Upper lobe of right lung (tissue), 1 donor: ENCODE measurements around the gene CD79A. TPM values are rescaled to one million over a fixed set of nuclear protein-coding genes. Genes with fewer than 3 reads are reported as not detected.

Experiments used
- ATAC-seq: fragments of 200-7000 bp; cut with Tn5 transposase; one replicate; pipeline ENCODE4 v1.9.1; 2020; ENCODE audit warnings: mild to moderate bottlenecking, moderate library complexity
- DNase-seq: peaks from one replicate; pipeline ENCODE4 v3.0.0-alpha.2; 2020
- H3K27ac ChIP-seq: fragments of 200-600 bp; one replicate; pipeline ENCODE4 v1.8.0; 2022
- H3K27me3 ChIP-seq: fragments of 200-600 bp; one replicate; pipeline ENCODE4 v1.8.0; 2022; ENCODE audit warnings: mild to moderate bottlenecking
- H3K36me3 ChIP-seq: fragments of 200-600 bp; one replicate; pipeline ENCODE4 v1.8.0; 2022
- H3K4me1 ChIP-seq: fragments of 200-600 bp; one replicate; pipeline ENCODE4 v1.8.0; 2022
- H3K4me3 ChIP-seq: fragments of 200-600 bp; one replicate; pipeline ENCODE4 v1.8.0; 2022; ENCODE audit warnings: mild to moderate bottlenecking
- H3K9me3 ChIP-seq: fragments of 200-600 bp; one replicate; pipeline ENCODE4 v1.8.0; 2022
- intact Hi-C: fragments of 100-400 bp; cut with DNase I; formaldehyde crosslinking; loops from one replicate; pipeline ENCODE4 v1.11.0; 2022
- total RNA-seq: library from RNA; stranded (reverse); fragmentation: NEBNext Ultra II Directional; extraction: Animal tissue kit (Norgen Biotek cat#: 25700); gene quantifications from one replicate; pipeline ENCODE4 v1.2.1, GENCODE V29; 2021
- TF ChIP-seq, protein P1 (sequence below): fragments of 200-600 bp; IDR thresholded peaks from one replicate; pipeline ENCODE4 v1.8.0; 2022; ENCODE audit warnings: antibody characterized with exemption
- donor health status: DM: no; HTN: yes; CAD: no; lungs with severe emphysema.

CD79A gene
- total RNA-seq, 1 donor from 2014 or later, result 1.4 TPM

DNA sequence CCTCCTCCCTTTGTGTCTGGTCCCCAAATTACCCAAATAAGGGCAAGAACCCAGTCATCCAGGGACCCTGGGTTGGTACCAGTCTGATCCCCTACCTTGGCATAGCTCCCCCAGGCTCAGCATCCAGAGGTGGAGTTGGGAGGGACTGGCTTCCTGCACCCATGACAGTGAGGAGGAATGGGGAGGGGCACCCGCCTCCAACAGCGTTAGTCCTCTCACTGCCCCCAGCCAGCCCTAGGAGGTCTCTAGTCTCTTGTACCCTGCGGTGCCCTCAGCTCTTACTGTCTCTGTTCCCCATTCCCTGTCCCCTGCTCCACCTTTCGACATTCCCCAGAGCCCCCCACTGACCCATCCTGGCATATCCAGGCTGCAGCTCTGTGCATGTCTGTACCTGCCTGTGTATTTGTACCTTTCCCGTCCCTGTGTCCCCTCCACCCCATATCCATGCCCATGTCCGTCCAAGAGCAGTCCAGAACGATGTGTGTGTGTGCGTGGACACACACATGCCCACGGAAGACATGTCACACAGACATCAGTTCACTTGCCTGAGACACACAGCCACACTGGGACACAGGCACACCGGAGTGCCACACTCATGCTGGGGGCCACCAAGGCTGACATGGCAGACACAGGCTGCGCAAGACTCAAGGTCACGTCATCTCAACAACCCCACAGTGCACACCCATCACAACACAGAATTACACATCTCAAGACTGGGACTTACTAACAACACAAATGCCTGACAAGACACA, 33.3 kb downstream of the CD79A start:
- ATAC-seq (no peak), DNase-seq (no peak)
- Histone ChIP-seq H3K4me1 (no peaks in the 10 kb centered on the region), H3K27ac (no peak overlapping the region), H3K27me3 (peaks cover 26% of the 10 kb centered on the region), H3K9me3 (no peaks in the 10 kb centered on the region), H3K36me3 (peaks cover 21% of the 10 kb centered on the region), H3K4me3 (no peak overlapping the region)
- TF ChIP-seq, protein P1, sequence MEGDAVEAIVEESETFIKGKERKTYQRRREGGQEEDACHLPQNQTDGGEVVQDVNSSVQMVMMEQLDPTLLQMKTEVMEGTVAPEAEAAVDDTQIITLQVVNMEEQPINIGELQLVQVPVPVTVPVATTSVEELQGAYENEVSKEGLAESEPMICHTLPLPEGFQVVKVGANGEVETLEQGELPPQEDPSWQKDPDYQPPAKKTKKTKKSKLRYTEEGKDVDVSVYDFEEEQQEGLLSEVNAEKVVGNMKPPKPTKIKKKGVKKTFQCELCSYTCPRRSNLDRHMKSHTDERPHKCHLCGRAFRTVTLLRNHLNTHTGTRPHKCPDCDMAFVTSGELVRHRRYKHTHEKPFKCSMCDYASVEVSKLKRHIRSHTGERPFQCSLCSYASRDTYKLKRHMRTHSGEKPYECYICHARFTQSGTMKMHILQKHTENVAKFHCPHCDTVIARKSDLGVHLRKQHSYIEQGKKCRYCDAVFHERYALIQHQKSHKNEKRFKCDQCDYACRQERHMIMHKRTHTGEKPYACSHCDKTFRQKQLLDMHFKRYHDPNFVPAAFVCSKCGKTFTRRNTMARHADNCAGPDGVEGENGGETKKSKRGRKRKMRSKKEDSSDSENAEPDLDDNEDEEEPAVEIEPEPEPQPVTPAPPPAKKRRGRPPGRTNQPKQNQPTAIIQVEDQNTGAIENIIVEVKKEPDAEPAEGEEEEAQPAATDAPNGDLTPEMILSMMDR, result no peak
- intact Hi-C loops, result no loop called here

DNA sequence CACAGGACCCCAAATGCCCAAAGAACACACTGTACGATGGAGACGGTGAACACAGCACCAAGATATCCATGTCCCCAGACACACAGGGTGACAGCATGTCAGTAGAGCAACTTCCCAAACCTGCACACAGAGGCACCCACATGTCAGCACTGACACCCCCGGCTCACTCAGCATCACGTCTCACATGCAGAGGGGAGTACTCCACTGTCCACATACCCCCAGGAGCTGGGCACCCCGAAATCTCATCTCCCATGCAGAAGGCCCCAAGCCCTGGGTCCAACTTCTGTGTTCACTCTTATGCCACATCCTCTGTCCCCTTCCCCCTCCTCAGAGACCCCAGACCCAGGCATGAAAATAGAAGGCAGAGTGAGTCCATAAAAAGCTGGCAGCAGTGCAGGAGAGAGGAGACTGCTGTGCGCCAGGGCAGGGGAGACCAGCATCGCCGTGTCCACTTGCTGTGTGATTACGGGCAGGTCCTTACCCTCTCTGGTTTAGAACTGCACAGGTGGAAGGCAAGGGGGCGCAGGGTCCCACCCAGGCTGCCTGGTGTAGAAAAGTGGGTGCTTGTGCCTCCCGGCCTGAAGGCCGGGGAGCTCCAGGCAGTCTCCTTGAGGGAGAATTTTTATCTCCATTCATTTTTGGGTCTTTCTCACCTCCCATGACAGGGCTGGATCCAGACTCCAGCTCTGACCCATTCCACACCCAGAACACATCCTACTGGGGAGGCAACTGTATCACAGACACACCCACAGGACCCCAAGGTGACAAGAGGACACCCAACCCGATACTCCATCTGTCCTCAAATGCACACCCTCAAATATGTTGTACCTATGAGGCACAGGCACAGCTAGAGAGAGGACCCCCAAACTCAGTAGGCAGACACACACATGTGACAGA, 34.2 kb downstream of the CD79A start:
- peaks cover 13% of the 10 kb centered on the region for H3K36me3 ChIP-seq
- no peak for ATAC-seq

DNA sequence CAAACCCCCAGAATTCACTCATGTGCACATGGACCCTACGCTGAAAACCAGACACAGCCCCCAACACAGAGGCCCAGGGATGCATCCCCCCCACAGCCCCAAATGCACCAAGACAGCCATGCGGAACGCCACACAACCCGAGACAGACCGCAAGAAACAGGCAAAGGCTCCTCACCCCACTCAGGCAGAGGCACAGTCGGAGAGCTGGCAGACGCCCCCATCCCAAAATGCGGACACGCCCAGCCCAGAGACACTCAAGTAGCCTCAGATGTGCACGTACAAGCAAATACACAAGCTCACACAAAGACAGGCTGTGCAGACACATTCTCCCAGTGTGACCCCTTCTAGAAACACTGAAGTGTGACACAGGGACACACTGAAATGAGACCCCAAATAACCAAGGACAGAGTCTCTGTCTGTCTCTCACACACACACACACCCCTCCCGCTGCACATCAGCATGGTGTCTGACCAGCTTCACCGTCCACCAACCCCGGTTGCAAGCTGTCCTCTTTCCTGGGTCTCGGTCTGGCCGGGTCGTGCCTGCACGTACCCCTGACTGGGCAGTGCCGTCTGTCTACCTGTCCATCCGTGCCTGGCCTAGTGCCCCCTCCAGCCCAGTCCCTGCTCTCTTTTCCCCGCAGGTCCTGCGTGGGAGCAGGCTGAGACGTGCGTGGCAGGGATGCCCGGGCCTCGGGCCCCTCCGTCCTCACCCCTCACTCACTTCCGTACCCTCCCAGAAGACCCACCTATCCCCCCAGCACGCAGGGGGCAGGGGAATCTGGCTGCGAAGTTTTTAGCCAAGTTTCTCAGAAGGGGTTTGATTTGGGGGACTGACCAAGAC, 35.0 kb downstream of the CD79A start:
- Histone ChIP-seq H3K36me3 (peaks cover 4% of the 10 kb centered on the region), H3K27ac (no peak overlapping the region), H3K9me3 (no peaks in the 10 kb centered on the region), H3K4me3 (no peak overlapping the region), H3K27me3 (peaks cover 41% of the 10 kb centered on the region), H3K4me1 (no peaks in the 10 kb centered on the region)
- TF ChIP-seq, protein P1, result no peak
- intact Hi-C loops, result no loop called here
- ATAC-seq (no peak), DNase-seq (no peak)

More for the DNA sequence above, 34.2 kb downstream of the CD79A start:
- Histone ChIP-seq H3K4me3 (no peak overlapping the region), H3K4me1 (no peaks in the 10 kb centered on the region), H3K9me3 (no peaks in the 10 kb centered on the region), H3K27me3 (peaks cover 34% of the 10 kb centered on the region), H3K27ac (no peak overlapping the region)
- intact Hi-C loops, result no loop called here
- DNase-seq, result no peak
- TF ChIP-seq, protein P1, result no peak

DNA sequence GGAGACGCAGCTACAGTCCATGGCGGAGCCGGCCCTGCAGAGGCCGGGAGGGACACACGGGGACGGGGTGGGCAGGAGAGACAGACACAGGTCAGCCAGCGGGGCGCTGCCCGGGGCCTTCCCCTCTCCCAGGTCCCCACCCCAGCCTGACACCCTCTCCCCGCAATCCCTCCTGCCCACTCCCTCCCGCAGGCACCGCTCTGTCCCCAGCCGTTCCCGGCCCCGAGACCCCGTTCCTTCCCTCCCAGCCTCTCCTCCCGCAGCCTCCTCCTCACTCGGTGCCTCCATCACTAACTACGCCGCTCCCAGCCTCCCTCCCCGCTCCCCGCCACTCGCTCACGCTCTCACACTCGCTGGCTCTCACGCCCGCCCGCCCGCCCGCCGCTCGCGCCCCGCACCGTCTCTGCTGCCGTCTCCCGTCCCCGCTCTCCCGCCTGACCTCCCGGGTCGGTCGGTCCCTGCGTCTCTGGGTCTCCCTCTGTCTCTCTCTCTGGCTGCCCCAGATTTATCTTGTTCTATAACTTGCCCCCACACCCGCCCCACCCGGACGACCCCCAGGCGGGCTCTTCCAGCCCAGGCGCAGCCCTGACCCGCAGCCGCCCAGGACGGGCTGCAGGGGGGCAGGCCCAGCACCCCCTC, 35.9 kb downstream of the CD79A start:
- no peak overlapping the region for H3K4me3 ChIP-seq
- no peaks in the 10 kb centered on the region for H3K4me1 ChIP-seq
- H3K9me3 ChIP-seq, result no peaks in the 10 kb centered on the region
- intact Hi-C loops, result no loop called here
- H3K27me3 ChIP-seq, result peaks cover 41% of the 10 kb centered on the region
- H3K36me3 ChIP-seq, result no peaks in the 10 kb centered on the region
- DNase-seq, result no peak
- peak; percentile 11 for ATAC-seq
- H3K27ac ChIP-seq, result no peak overlapping the region
- TF ChIP-seq, protein P1, result no peak
